ENCODE measurements around the gene ATP2B3.

GRCh38 chrX:153486171-153486570, 31.3 kb upstream of the ATP2B3 start:
- TF ChIP-seq, protein P1, sequence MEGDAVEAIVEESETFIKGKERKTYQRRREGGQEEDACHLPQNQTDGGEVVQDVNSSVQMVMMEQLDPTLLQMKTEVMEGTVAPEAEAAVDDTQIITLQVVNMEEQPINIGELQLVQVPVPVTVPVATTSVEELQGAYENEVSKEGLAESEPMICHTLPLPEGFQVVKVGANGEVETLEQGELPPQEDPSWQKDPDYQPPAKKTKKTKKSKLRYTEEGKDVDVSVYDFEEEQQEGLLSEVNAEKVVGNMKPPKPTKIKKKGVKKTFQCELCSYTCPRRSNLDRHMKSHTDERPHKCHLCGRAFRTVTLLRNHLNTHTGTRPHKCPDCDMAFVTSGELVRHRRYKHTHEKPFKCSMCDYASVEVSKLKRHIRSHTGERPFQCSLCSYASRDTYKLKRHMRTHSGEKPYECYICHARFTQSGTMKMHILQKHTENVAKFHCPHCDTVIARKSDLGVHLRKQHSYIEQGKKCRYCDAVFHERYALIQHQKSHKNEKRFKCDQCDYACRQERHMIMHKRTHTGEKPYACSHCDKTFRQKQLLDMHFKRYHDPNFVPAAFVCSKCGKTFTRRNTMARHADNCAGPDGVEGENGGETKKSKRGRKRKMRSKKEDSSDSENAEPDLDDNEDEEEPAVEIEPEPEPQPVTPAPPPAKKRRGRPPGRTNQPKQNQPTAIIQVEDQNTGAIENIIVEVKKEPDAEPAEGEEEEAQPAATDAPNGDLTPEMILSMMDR (IDR thresholded peaks at IDR 0.05), result no peak
- TF ChIP-seq POLR2A (IDR thresholded peaks at IDR 0.05) (no peak), POLR2AphosphoS5 (IDR thresholded peaks at IDR 0.05) (no peak)
